GM12878 (cell line): ENCODE results near the gene TRIM67. TPM values are rescaled to one million over a fixed set of nuclear protein-coding genes. Genes with fewer than 3 reads are reported as not detected.

ENCODE experiments used
- ATAC-seq: fragments of 200-7000 bp; cut with Tn5 transposase; 3 replicates; pipeline ENCODE4 v1.9.1; 2020; ENCODE audit warnings: mild to moderate bottlenecking, moderate library complexity
- BruUV-seq: library from RNA; stranded (reverse); fragments of 400-500 nt; replicated peaks from 2 replicates; lab custom pipeline; 2021; lab: Mats Ljungman, UMichigan
- CTCF ChIA-PET: fragments of 300-600 bp; sonication (Branson Sonifier 250); formaldehyde crosslinking; extraction: SDS; loops from one replicate; lab custom pipeline; 2021; ENCODE audit warnings: inconsistent platforms; lab: Yijun Ruan, JAX
- POLR2A ChIA-PET: fragments of 350-600 bp; formaldehyde crosslinking; extraction: SDS; loops from one replicate; lab custom pipeline; 2021; ENCODE audit warnings: inconsistent platforms; lab: Charles Lee
- RAD21 ChIA-PET: fragments of 300-600 bp; sonication (Branson Sonifier 250); formaldehyde crosslinking; loops from one replicate; lab custom pipeline; 2023; ENCODE audit warnings: antibody characterized with exemption; ENCODE audit not compliant: unreplicated experiment; lab: Charles Lee
- SMC1A ChIA-PET: fragments of 300-600 bp; sonication (Branson Sonifier 250); formaldehyde crosslinking; loops from one replicate; lab custom pipeline; 2023; ENCODE audit not compliant: unreplicated experiment, uncharacterized antibody; lab: Charles Lee
- DNase-seq: peaks from one replicate; pipeline ENCODE4 v3.0.0-alpha.2; 2011; ENCODE audit warnings: low read depth, low spot score
- FAIRE-seq: peaks from 3 replicates; lab custom pipeline; 2011; peaks lifted over from hg19 to GRCh38; lab: Jason Lieb, UNC
- H2AFZ ChIP-seq: 2 replicates; pipeline ENCODE4 v1.6.0; 2011; ENCODE audit warnings: low read depth, low read length, control low read depth; ENCODE audit not compliant: control insufficient read depth
- H3K27ac ChIP-seq: 2 replicates; pipeline ENCODE4 v1.5.1; 2011; ENCODE audit warnings: control low read depth; ENCODE audit not compliant: control insufficient read depth, insufficient read depth
- H3K27me3 ChIP-seq, 2 experiments: replicated peaks in 1 of 2; 2 replicates each; pipeline versions ENCODE4 v1.6.0 to v1.6.1; 2011; ENCODE audit warnings: low read length in 1 of 2; ENCODE audit not compliant: control insufficient read depth in 2 of 2, insufficient read depth in 2 of 2
- H3K36me3 ChIP-seq, 2 experiments: 2 replicates each; pipeline ENCODE4 v1.5.1; 2011; ENCODE audit warnings: low read length in 1 of 2; ENCODE audit not compliant: control insufficient read depth in 2 of 2, insufficient read depth in 2 of 2
- H3K4me1 ChIP-seq: 2 replicates; pipeline ENCODE4 v1.6.1; 2011; ENCODE audit warnings: mild to moderate bottlenecking, low read length, moderate library complexity, mixed read lengths; ENCODE audit not compliant: control insufficient read depth, insufficient read depth
- H3K4me2 ChIP-seq: 2 replicates; pipeline ENCODE4 v1.6.0; 2011; ENCODE audit warnings: control low read depth; ENCODE audit not compliant: control insufficient read depth, insufficient read depth
- H3K4me3 ChIP-seq: fragments of 200-600 bp; sonication (generic); 2 replicates; pipeline ENCODE4 v1.5.1; 2016
- H3K79me2 ChIP-seq: 2 replicates; pipeline ENCODE4 v1.6.0; 2011; ENCODE audit warnings: low read length; ENCODE audit not compliant: control insufficient read depth, insufficient read depth
- H3K9ac ChIP-seq: 2 replicates; pipeline ENCODE4 v1.8.0; 2011; ENCODE audit warnings: low read length, control low read depth, mixed read lengths; ENCODE audit not compliant: control insufficient read depth, insufficient read depth
- H3K9me3 ChIP-seq: replicated peaks from 3 replicates; pipeline ENCODE4 v1.5.1; 2011; ENCODE audit warnings: mild to moderate bottlenecking, low read length; ENCODE audit not compliant: control insufficient read depth, insufficient read depth
- H4K20me1 ChIP-seq: 2 replicates; pipeline ENCODE4 v1.6.0; 2011; ENCODE audit not compliant: control insufficient read depth, insufficient read depth
- ATF7 ChIP-seq: fragments of 450-650 bp; IDR thresholded peaks from 2 replicates; pipeline ENCODE4 v1.6.1; 2016; ENCODE audit warnings: low read depth, mild to moderate bottlenecking
- CEBPB ChIP-seq, 2 experiments: fragments of 150-350 bp in 1 of 2; IDR thresholded peaks; 2 replicates each; pipeline ENCODE4 v1.6.1; 2012 to 2014; ENCODE audit warnings: low read depth in 2 of 2, low read length in 2 of 2, borderline replicate concordance in 1 of 2, inconsistent platforms in 1 of 2
- EGR1 ChIP-seq, 2 experiments: IDR thresholded peaks; 1 replicate in 1 of 2; 2 replicates in 1 of 2; pipeline ENCODE4 v1.6.1; 2011 to 2012; ENCODE audit warnings: low read depth in 2 of 2, low read length in 2 of 2, borderline replicate concordance in 1 of 2, mild to moderate bottlenecking in 1 of 2, moderate library complexity in 1 of 2
- IRF4 ChIP-seq: IDR thresholded peaks from 2 replicates; pipeline ENCODE4 v1.6.1; 2011; ENCODE audit warnings: low read depth, low read length
- KLF5 ChIP-seq: fragments of 450-650 bp; IDR thresholded peaks from 2 replicates; pipeline ENCODE4 v1.6.1; 2014; ENCODE audit warnings: mild to moderate bottlenecking; ENCODE audit not compliant: partially characterized antibody
- NFYA ChIP-seq: IDR thresholded peaks from 2 replicates; pipeline ENCODE4 v1.6.1; 2011; ENCODE audit warnings: low read depth, mild to moderate bottlenecking, low read length, improper control_type of control experiment, borderline replicate concordance
- NR2C2 ChIP-seq: IDR thresholded peaks from 2 replicates; pipeline ENCODE4 v1.6.1; 2011; ENCODE audit warnings: borderline replicate concordance, low read depth; ENCODE audit not compliant: control insufficient read depth, insufficient read length
- PAX5 ChIP-seq: IDR thresholded peaks from 2 replicates; pipeline ENCODE4 v1.6.1; 2011; ENCODE audit warnings: low read depth, low read length, borderline replicate concordance
- RCOR1 ChIP-seq: conservative IDR thresholded peaks from 2 replicates; pipeline ENCODE4 v1.6.1; 2012; ENCODE audit warnings: low read depth, low read length, improper control_type of control experiment
- SIX5 ChIP-seq: IDR thresholded peaks from 2 replicates; pipeline ENCODE4 v1.6.1; 2011; ENCODE audit warnings: mild to moderate bottlenecking, low read depth, low read length, moderate library complexity; ENCODE audit not compliant: severe bottlenecking
- TCF3 ChIP-seq: IDR thresholded peaks from 2 replicates; pipeline ENCODE4 v1.6.1; 2012; ENCODE audit warnings: low read depth, mild to moderate bottlenecking, low read length, borderline replicate concordance; ENCODE audit not compliant: insufficient read depth
- TCF7 ChIP-seq: IDR thresholded peaks from 2 replicates; pipeline ENCODE4 v1.6.1; 2014; ENCODE audit warnings: antibody characterized with exemption, borderline replicate concordance
- ZBED1 ChIP-seq: IDR thresholded peaks from 2 replicates; pipeline ENCODE4 v1.6.1; 2016; ENCODE audit warnings: borderline replicate concordance
- ZBTB4 ChIP-seq: fragments of 450-650 bp; formaldehyde crosslinking; IDR thresholded peaks from 2 replicates; pipeline ENCODE4 v1.4.0; 2022; ENCODE audit warnings: mild to moderate bottlenecking, moderate library complexity
- WGBS: methylation state at CpG from one replicate; pipeline ENCODE4 v1.1.6; 2016; ENCODE audit warnings: low lambda C conversion rate; ENCODE audit not compliant: insufficient replicate concordance, insufficient coverage; ENCODE audit errors: missing lambda C conversion rate; 5-methylcytosine and 5-hydroxymethylcytosine counted together
- in situ Hi-C: fragments of 300-500 bp; cut with MboI; formaldehyde crosslinking; loops from 9 replicates; pipeline ENCODE4 v1.14.3; 2018; ENCODE audit warnings: mixed read lengths
- intact Hi-C: fragments of 100-400 bp; cut with micrococcal nuclease; formaldehyde crosslinking; loops from one replicate; pipeline ENCODE4 v1.14.2; 2022; ENCODE audit not compliant: unreplicated experiment
- polyA plus RNA-seq, 11 experiments: library from polyadenylated mRNA; depleted of rRNA in 4 of 11; unstranded in 6 of 11; stranded (reverse) in 5 of 11; fragments of >200 nt; fragmentation: Nextera tagmentation in 4 of 11; fragmentation: Illumina TruSeq in 1 of 11; extraction: Ambion mirVana in 4 of 11; extraction: Trizol in 1 of 11; gene quantifications; 1 replicate in 1 of 11; 2 replicates in 10 of 11; pipeline versions ENCODE4 v1.2.1 to v1.2.3, GENCODE V29; 2011 to 2016; ENCODE audit warnings: inconsistent platforms in 2 of 11, missing spikeins in 2 of 11, low read depth in 1 of 11
- total RNA-seq, 4 experiments: library from RNA; depleted of rRNA in 3 of 4; stranded (reverse); fragments of >200 nt in 3 of 4; fragmentation: Illumina TruSeq in 1 of 4; extraction: Trizol in 1 of 4; gene quantifications; 2 replicates each; pipeline versions ENCODE4 v1.2.1 to v1.2.3, GENCODE V29; 2013 to 2021
- TF ChIP-seq, protein P1 (sequence below): IDR thresholded peaks from 2 replicates; pipeline ENCODE4 v1.6.1; 2011; ENCODE audit warnings: low read depth, mild to moderate bottlenecking, low read length, moderate library complexity, borderline replicate concordance; ENCODE audit errors: extremely low read depth

TRIM67 gene
- total and polyA plus RNA-seq, 10 of the 15 experiments (the other 5 are each of a cell fraction or from before 2014, with no cell fraction given): under 0.01 to 0.01 TPM; not detected in 8

GRCh38 chr1:231185391-231185790 is 23.5 kb downstream of the TRIM67 start:
- Histone ChIP-seq H3K4me3 (no peak overlapping the region), H3K79me2 (no peaks in the 10 kb centered on the region), H4K20me1 (no peaks in the 10 kb centered on the region), H3K4me1 (no peaks in the 10 kb centered on the region), H3K9me3 (no peaks in the 10 kb centered on the region), H3K9ac (no peak overlapping the region), H2AFZ (no peak overlapping the region), H3K36me3 (no peaks in the 10 kb centered on the region), H3K4me2 (no peak overlapping the region), H3K27me3 (peaks cover 5 to 12% of the 10 kb centered on the region in 2 experiments), H3K27ac (no peak overlapping the region)
- no TSS peak for BruUV-seq
- FAIRE-seq (no peak), ATAC-seq (no peak), DNase-seq (no peak)
- TF ChIP-seq, protein P1, sequence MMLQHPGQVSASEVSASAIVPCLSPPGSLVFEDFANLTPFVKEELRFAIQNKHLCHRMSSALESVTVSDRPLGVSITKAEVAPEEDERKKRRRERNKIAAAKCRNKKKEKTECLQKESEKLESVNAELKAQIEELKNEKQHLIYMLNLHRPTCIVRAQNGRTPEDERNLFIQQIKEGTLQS: no peak
- no peak for TF ChIP-seq ATF7
- TF ChIP-seq PAX5: no peak
- TF ChIP-seq TCF3: no peak
- TF ChIP-seq ZBED1: no peak
- TF ChIP-seq RCOR1: no peak
- TF ChIP-seq SIX5: no peak
- ChIA-PET CTCF (no interaction called here), SMC1A (no interaction called here), RAD21 (no interaction called here), POLR2A (no interaction called here)
- intact Hi-C loops (no loop called here), in situ Hi-C loops (no loop called here)
- WGBS: 38% methylated on average over 11 of the region's 11 CpGs

DNA sequence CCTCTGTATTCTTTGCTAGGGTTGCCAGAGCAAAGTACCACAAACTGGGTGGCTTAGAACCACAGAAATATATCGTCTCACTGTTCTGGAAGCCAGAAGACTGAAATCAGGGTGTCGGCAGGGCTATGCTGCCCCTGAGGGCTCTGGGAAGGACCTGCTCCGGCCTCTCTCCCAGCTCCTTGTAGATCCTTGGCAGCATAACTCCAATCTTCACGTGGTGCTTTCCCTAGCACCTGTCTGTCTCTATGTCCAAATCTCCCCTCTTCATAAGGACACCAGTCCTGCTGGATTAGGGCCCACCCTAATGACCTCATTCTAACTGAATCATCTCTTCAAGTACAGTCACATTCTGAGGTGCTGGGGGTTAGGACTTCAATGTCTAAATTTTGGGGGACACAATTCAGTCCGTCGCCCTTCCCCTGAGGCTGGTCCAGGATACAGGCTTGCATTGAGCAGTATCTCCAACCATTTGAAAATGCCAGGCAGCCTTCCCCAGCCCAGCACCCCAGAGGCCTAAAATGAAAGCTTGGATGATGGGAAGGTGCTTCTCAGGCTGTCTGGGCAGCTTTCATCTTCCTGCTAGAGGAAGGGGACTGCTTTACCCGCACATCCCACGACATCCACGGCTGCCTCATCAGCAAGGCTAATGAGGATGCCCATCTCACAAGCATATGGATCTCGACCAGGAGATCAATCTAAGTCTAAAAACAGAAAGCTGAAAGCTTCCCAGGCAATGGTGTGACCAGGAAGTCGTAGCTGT is 24.7 kb downstream of the TRIM67 start:
- DNase-seq: no peak
- intact Hi-C loops (loop anchor here (2.0 kb wide), 1 partner anchor 20 kb away; no protein-coding TSS in a partner anchor), in situ Hi-C loops (no loop called here)
- Histone ChIP-seq H3K4me1 (no peaks in the 10 kb centered on the region), H3K9me3 (no peaks in the 10 kb centered on the region), H3K4me2 (no peak overlapping the region), H2AFZ (no peak overlapping the region), H4K20me1 (no peaks in the 10 kb centered on the region), H3K9ac (no peak overlapping the region), H3K79me2 (no peaks in the 10 kb centered on the region), H3K36me3 (no peaks in the 10 kb centered on the region), H3K27ac (no peak overlapping the region), H3K4me3 (no peak overlapping the region), H3K27me3 (peaks cover 5 to 12% of the 10 kb centered on the region in 2 experiments)
- no peak for ATAC-seq
- ChIA-PET CTCF (no interaction called here), POLR2A (no interaction called here), RAD21 (no interaction called here), SMC1A (no interaction called here)
- FAIRE-seq: no peak
- WGBS: 40% methylated on average over 11 of the region's 11 CpGs
- no TSS peak for BruUV-seq
- TF ChIP-seq EGR1 (IDR thresholded peaks at IDR 0.05; ENCODE audit: borderline replicate concordance in 1 of 2, low read depth in 2 of 2, low read length in 2 of 2) (no peak), TCF7 (no peak), ZBTB4 (CRISPR knock-in tag) (no peak), NFYA (no peak), CEBPB (IDR thresholded peaks at IDR 0.05; ENCODE audit: borderline replicate concordance in 1 of 2, low read depth in 2 of 2, low read length in 2 of 2) (no peak), IRF4 (no peak), NR2C2 (no peak), KLF5 (no peak)
